Right lobe of liver (tissue), 4 donors: ENCODE measurements around the gene SPEF2.
A peak's percentile ranks its signal among the peaks of the same experiment; 100 is the strongest.

Source experiments
- POLR2A ChIP-seq: fragments of 450-650 bp; IDR thresholded peaks from one replicate; pipeline ENCODE4 v1.6.1; 2017; ENCODE audit warnings: antibody characterized with exemption, mild to moderate bottlenecking
- TF ChIP-seq, protein P1 (sequence below), 4 donors: fragments of 200-600 bp in 3 of 4; fragments of 450-650 bp in 1 of 4; IDR thresholded peaks; one replicate each; pipeline versions ENCODE4 v1.5.1 to v1.8.0; 2016 to 2022; ENCODE audit warnings: antibody characterized with exemption in 4 of 4, mild to moderate bottlenecking in 2 of 4
- donor health status: DM: no; HTN: no; CAD: no.
- donor health status: DM: no; HTN: no; CAD: no.
- donor health status: DM: no; HTN: yes; CAD: no.

DNA sequence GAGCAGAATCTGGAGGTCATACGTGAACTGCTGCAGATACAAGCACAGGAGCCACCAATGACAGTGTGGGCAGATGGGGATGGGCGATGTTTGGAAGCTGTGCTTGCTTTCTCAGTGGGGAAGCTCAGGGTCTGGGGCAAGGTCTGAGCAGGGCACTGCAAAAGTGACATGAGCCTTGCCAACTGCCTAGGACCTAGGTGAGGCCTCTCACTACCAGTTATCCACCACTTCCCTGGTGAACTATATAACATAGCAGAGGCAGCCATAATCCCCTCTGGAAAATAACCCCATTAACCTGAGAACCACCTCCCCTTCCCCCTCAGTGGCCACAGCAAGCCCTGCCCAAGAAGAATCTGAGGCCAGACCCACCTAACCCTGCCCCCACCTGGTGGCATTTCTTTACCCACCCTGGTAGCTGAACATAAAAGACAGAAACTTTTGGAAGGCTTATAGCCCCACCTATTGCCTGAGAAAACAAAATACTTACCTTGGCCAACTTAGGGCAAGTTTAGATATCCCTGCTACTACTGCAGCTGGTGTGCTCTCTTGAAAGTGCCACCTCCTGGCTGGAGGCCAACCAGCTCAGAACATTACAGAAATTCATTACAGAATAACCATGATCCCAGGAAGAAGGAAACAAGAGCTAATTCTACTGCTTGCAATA lies 18.8 kb upstream of the SPEF2 start:
- TF ChIP-seq, protein P1, sequence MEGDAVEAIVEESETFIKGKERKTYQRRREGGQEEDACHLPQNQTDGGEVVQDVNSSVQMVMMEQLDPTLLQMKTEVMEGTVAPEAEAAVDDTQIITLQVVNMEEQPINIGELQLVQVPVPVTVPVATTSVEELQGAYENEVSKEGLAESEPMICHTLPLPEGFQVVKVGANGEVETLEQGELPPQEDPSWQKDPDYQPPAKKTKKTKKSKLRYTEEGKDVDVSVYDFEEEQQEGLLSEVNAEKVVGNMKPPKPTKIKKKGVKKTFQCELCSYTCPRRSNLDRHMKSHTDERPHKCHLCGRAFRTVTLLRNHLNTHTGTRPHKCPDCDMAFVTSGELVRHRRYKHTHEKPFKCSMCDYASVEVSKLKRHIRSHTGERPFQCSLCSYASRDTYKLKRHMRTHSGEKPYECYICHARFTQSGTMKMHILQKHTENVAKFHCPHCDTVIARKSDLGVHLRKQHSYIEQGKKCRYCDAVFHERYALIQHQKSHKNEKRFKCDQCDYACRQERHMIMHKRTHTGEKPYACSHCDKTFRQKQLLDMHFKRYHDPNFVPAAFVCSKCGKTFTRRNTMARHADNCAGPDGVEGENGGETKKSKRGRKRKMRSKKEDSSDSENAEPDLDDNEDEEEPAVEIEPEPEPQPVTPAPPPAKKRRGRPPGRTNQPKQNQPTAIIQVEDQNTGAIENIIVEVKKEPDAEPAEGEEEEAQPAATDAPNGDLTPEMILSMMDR (IDR thresholded peaks at IDR 0.05) = peak; percentile 28 to 47 (median 38)
- TF ChIP-seq POLR2A = no peak
